H9 (cell line): ENCODE data around the gene TMEM125. TPM values are rescaled to one million over a fixed set of nuclear protein-coding genes. Genes with fewer than 3 reads are reported as not detected.

Experiments used
- DNase-seq: peaks from one replicate; pipeline ENCODE4 v3.0.0-alpha.2; 2017
- H2AFZ ChIP-seq: one replicate; pipeline ENCODE4 v1.6.1; 2013; ENCODE audit warnings: mild to moderate bottlenecking, low read length, control low read depth, moderate library complexity
- H2AK5ac ChIP-seq: 2 replicates; pipeline ENCODE4 v1.6.1; 2013; ENCODE audit warnings: low read length, control low read depth, mixed read lengths; ENCODE audit not compliant: insufficient read length
- H2BK120ac ChIP-seq: one replicate; pipeline ENCODE4 v1.6.1; 2013; ENCODE audit warnings: low read depth, mild to moderate bottlenecking, low read length, control low read depth, inconsistent platforms; ENCODE audit not compliant: poor library complexity, severe bottlenecking
- H2BK12ac ChIP-seq: 2 replicates; pipeline ENCODE4 v1.6.1; 2013; ENCODE audit warnings: low read length, control low read depth, mixed read lengths, low read depth; ENCODE audit not compliant: insufficient read length
- H2BK15ac ChIP-seq: 2 replicates; pipeline ENCODE4 v1.6.1; 2013; ENCODE audit warnings: low read depth, low read length, control low read depth
- H2BK20ac ChIP-seq: one replicate; pipeline ENCODE4 v1.6.1; 2013; ENCODE audit warnings: low read depth, mild to moderate bottlenecking, low read length, control low read depth, inconsistent platforms; ENCODE audit not compliant: poor library complexity, severe bottlenecking
- H2BK5ac ChIP-seq: 2 replicates; pipeline ENCODE4 v1.6.1; 2013; ENCODE audit warnings: low read length, control low read depth, mixed read lengths; ENCODE audit not compliant: insufficient read length
- H3K14ac ChIP-seq: 2 replicates; pipeline ENCODE4 v1.6.1; 2013; ENCODE audit warnings: low read length, control low read depth; ENCODE audit not compliant: insufficient read depth
- H3K18ac ChIP-seq: 2 replicates; pipeline ENCODE4 v1.6.1; 2013; ENCODE audit warnings: low read depth, mild to moderate bottlenecking, mixed read lengths, low read length, control low read depth; ENCODE audit not compliant: insufficient read length
- H3K23ac ChIP-seq: 2 replicates; pipeline ENCODE4 v1.6.1; 2013; ENCODE audit warnings: low read length, control low read depth, mixed read lengths, low read depth; ENCODE audit not compliant: insufficient read length
- H3K23me2 ChIP-seq: 2 replicates; pipeline ENCODE4 v1.6.1; 2013; ENCODE audit warnings: low read depth, mild to moderate bottlenecking, mixed read lengths, low read length, control low read depth; ENCODE audit not compliant: insufficient read length, poor library complexity, severe bottlenecking
- H3K27ac ChIP-seq: 2 replicates; pipeline ENCODE4 v1.5.1; 2013; ENCODE audit warnings: low read length, control low read depth, mixed read lengths, low read depth; ENCODE audit not compliant: insufficient read length
- H3K27me3 ChIP-seq: 2 replicates; pipeline ENCODE4 v1.6.1; 2013; ENCODE audit warnings: low read length, control low read depth, inconsistent platforms; ENCODE audit not compliant: insufficient read depth
- H3K4ac ChIP-seq: 2 replicates; pipeline ENCODE4 v1.6.1; 2013; ENCODE audit warnings: low read depth, mild to moderate bottlenecking, control low read depth, inconsistent platforms, low read length, moderate library complexity
- H3K4me1 ChIP-seq: 2 replicates; pipeline ENCODE4 v1.6.1; 2013; ENCODE audit warnings: low read length, control low read depth, inconsistent platforms; ENCODE audit not compliant: insufficient read depth
- H3K4me2 ChIP-seq: 2 replicates; pipeline ENCODE4 v1.6.1; 2013; ENCODE audit warnings: low read length, control low read depth, mixed read lengths; ENCODE audit not compliant: insufficient read length, insufficient read depth
- H3K56ac ChIP-seq: 2 replicates; pipeline ENCODE4 v1.6.1; 2013; ENCODE audit warnings: low read depth, mild to moderate bottlenecking, mixed read lengths, low read length, control low read depth; ENCODE audit not compliant: insufficient read length
- H3K79me1 ChIP-seq: 2 replicates; pipeline ENCODE4 v1.6.1; 2013; ENCODE audit warnings: low read depth, mild to moderate bottlenecking, moderate library complexity, low read length, control low read depth, inconsistent platforms; ENCODE audit not compliant: insufficient read depth, poor library complexity, severe bottlenecking
- H3K79me2 ChIP-seq: 2 replicates; pipeline ENCODE4 v1.6.1; 2013; ENCODE audit warnings: low read length, control low read depth, inconsistent platforms; ENCODE audit not compliant: insufficient read depth
- H3K9ac ChIP-seq: 2 replicates; pipeline ENCODE4 v1.6.1; 2013; ENCODE audit warnings: low read length, control low read depth, mixed read lengths; ENCODE audit not compliant: insufficient read length; ENCODE audit errors: extremely low read depth
- H3K9me3 ChIP-seq: one replicate; pipeline ENCODE4 v1.6.1; 2013; ENCODE audit warnings: low read depth, low read length, inconsistent platforms; ENCODE audit not compliant: control insufficient read depth
- H3T11ph ChIP-seq: one replicate; pipeline ENCODE4 v1.6.1; 2013; ENCODE audit warnings: mild to moderate bottlenecking, low read length, control low read depth, inconsistent platforms
- H4K20me1 ChIP-seq: one replicate; pipeline ENCODE4 v1.6.1; 2013; ENCODE audit not compliant: control insufficient read depth, insufficient read length, insufficient read depth
- H4K5ac ChIP-seq: 2 replicates; pipeline ENCODE4 v1.6.1; 2013; ENCODE audit warnings: low read depth, mild to moderate bottlenecking, mixed read lengths, low read length, control low read depth; ENCODE audit not compliant: insufficient read length
- H4K8ac ChIP-seq: replicated peaks from 2 replicates; pipeline ENCODE4 v1.6.1; 2013; ENCODE audit warnings: low read length, control low read depth, mixed read lengths, low read depth; ENCODE audit not compliant: insufficient read length
- H4K91ac ChIP-seq: 2 replicates; pipeline ENCODE4 v1.6.1; 2013; ENCODE audit warnings: low read depth, mild to moderate bottlenecking, moderate library complexity, mixed read lengths, low read length, control low read depth; ENCODE audit not compliant: insufficient read length
- H3K27ac Mint-ChIP-seq, 3 experiments: 2 replicates in 2 of 3; 3 replicates in 1 of 3; pipeline ENCODE4 v1.8.0; 2020 to 2021; ENCODE audit warnings: mixed read lengths in 3 of 3, mild to moderate bottlenecking in 1 of 3, moderate library complexity in 1 of 3
- H3K27me3 Mint-ChIP-seq: 2 replicates; pipeline ENCODE4 v1.8.0; 2021; ENCODE audit warnings: low read depth, mild to moderate bottlenecking, moderate library complexity, mixed read lengths
- H3K36me3 Mint-ChIP-seq, 3 experiments: 2 replicates in 2 of 3; 3 replicates in 1 of 3; pipeline ENCODE4 v1.8.0; 2020 to 2021; ENCODE audit warnings: low read depth in 3 of 3, mixed read lengths in 3 of 3; ENCODE audit not compliant: insufficient read depth in 1 of 3
- H3K4me1 Mint-ChIP-seq, 2 experiments: 2 replicates each; pipeline ENCODE4 v1.8.0; 2020; ENCODE audit warnings: mixed read lengths in 2 of 2
- H3K4me3 Mint-ChIP-seq, 2 experiments: 2 replicates in 1 of 2; 3 replicates in 1 of 2; pipeline ENCODE4 v1.8.0; 2020 to 2021; ENCODE audit warnings: mild to moderate bottlenecking in 2 of 2, mixed read lengths in 2 of 2, moderate library complexity in 1 of 2
- H3K9me3 Mint-ChIP-seq, 2 experiments: 2 replicates in 1 of 2; 3 replicates in 1 of 2; pipeline ENCODE4 v1.8.0; 2020; ENCODE audit warnings: mild to moderate bottlenecking in 2 of 2, mixed read lengths in 2 of 2, moderate library complexity in 1 of 2
- WGBS: extraction: QIAGEN DNeasy Blood & Tissue Kit; methylation state at CpG from one replicate; pipeline ENCODE4 v1.1.7; 2013; ENCODE audit warnings: missing lambda C conversion rate, low lambda C conversion rate, mixed read lengths; ENCODE audit not compliant: insufficient read length; ENCODE audit errors: extremely low coverage; 5-methylcytosine and 5-hydroxymethylcytosine counted together
- total RNA-seq: library from RNA; stranded (reverse); gene quantifications from 2 replicates; pipeline ENCODE4 v1.2.1, GENCODE V29; 2021
- TF ChIP-seq, protein P1 (sequence below): fragments of 200-600 bp; sonication (generic); conservative IDR thresholded peaks from 3 replicates; pipeline ENCODE4 v1.8.0; 2021; ENCODE audit warnings: antibody characterized with exemption, mild to moderate bottlenecking

TMEM125 gene
- total RNA-seq, 1 experiment from 2014 or later = 19.6 TPM

DNA sequence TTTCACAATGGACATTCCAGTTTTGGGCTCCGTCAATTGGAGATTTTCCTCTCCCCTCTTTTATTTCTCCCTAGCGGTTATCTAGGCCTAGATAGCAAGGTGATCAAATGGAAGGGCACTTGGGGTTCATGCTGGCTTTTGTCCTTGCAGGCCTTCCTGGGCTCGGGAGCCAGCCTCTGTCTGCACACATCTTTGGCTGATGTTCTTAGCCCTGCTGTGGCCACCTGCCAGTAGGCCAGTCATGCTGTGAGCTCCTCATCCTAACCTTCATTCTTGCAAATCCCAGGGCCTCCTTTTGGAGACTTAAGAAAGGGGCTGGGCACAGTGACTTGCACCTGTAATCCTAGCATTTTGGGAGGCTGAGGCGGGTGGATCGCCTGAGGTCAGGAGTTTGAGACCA is 44.5 kb downstream of the TMEM125 start:
- H4K20me1 ChIP-seq = no peaks in the 10 kb centered on the region
- H4K91ac ChIP-seq = no peak overlapping the region
- no peak overlapping the region for H2BK12ac ChIP-seq
- Mint-ChIP-seq H3K36me3 (no peaks in the 10 kb centered on the region), H3K27me3 (peaks cover 4% of the 10 kb centered on the region), H3K4me3 (no peak overlapping the region), H3K4me1 (peaks cover 7 to 11% of the 10 kb centered on the region in 2 experiments), H3K9me3 (no peaks in the 10 kb centered on the region), H3K27ac (no peak overlapping the region)
- no peaks in the 10 kb centered on the region for H3K9me3 ChIP-seq
- no peaks in the 10 kb centered on the region for H3K79me2 ChIP-seq
- H3K9ac ChIP-seq = no peak overlapping the region
- H3K14ac ChIP-seq = no peak overlapping the region
- no peak overlapping the region for H4K5ac ChIP-seq
- H3K4ac ChIP-seq = no peak overlapping the region
- H3K27ac ChIP-seq = no peak overlapping the region
- no peak overlapping the region for H3K23ac ChIP-seq
- no peaks in the 10 kb centered on the region for H3K4me1 ChIP-seq
- DNase-seq = no peak
- no peak overlapping the region for H3K56ac ChIP-seq
- H2AFZ ChIP-seq = no peak overlapping the region
- H2BK5ac ChIP-seq = no peak overlapping the region
- no peak overlapping the region for H2BK15ac ChIP-seq
- no CpG with 5 or more reads among the region's 5 CpGs for WGBS
- no peak overlapping the region for H2BK120ac ChIP-seq
- H2BK20ac ChIP-seq = no peak overlapping the region
- H3K18ac ChIP-seq = no peak overlapping the region
- H4K8ac ChIP-seq = no peak overlapping the region
- H3K23me2 ChIP-seq = no peaks in the 10 kb centered on the region
- TF ChIP-seq, protein P1, sequence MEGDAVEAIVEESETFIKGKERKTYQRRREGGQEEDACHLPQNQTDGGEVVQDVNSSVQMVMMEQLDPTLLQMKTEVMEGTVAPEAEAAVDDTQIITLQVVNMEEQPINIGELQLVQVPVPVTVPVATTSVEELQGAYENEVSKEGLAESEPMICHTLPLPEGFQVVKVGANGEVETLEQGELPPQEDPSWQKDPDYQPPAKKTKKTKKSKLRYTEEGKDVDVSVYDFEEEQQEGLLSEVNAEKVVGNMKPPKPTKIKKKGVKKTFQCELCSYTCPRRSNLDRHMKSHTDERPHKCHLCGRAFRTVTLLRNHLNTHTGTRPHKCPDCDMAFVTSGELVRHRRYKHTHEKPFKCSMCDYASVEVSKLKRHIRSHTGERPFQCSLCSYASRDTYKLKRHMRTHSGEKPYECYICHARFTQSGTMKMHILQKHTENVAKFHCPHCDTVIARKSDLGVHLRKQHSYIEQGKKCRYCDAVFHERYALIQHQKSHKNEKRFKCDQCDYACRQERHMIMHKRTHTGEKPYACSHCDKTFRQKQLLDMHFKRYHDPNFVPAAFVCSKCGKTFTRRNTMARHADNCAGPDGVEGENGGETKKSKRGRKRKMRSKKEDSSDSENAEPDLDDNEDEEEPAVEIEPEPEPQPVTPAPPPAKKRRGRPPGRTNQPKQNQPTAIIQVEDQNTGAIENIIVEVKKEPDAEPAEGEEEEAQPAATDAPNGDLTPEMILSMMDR = no peak
- no peaks in the 10 kb centered on the region for H3K79me1 ChIP-seq
- H2AK5ac ChIP-seq = no peak overlapping the region
- no peak overlapping the region for H3T11ph ChIP-seq
- H3K4me2 ChIP-seq = no peak overlapping the region
- H3K27me3 ChIP-seq = no peaks in the 10 kb centered on the region
